Measurements from ENCODE around the gene GPC3. TPM values are rescaled to one million over a fixed set of nuclear protein-coding genes. Genes with fewer than 3 reads are reported as not detected.

Gene GPC3
- total RNA-seq, 1 donor from 2014 or later = 1,039 TPM

DNA sequence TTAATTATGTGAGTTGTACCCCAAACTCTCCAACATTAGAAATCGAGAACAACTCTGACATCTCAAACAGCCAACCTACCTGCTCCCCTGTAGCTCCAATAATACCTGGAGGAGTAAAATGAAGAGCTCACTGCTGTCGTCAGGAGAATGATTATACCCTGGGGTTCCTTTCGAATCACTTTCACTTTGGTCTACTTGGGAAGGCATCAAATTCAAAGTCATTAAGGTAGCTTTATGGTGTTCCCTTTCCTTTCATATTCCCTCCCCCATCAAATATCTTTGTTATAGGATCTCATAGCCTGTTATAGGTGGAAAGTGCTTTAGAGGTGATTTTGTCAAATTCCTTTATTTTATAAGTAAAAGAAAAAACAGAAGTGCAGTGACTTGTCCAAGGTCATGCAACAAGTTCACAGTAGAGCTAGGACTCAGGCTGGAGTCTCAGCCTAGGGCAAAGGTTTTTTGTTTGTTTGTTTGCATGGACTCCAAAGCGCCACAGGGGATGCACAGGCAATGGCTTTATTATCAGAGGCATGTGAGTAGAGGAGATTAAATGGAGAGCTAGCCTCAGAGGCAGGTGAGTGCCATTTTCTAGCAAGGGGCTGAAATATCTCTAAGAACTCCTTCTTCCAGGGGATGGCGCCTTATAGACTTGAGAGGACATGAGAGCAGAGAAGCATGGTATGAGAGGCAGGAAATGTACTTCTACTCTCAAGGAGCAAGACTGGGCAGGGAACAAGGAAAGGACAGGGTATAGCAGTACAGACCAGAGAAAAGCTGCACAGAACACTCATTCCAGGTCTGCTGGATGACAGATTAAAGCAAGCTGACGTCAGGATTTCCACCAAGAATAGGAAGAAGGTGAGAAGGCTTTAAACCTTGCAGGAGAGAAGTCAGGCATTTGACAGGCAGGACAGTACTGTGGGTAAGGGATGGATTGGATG is 308.0 kb downstream of the GPC3 start:
- H3K9me3 Mint-ChIP-seq = peaks cover 2% of the 10 kb centered on the region
- no peak overlapping the region for H3K9ac ChIP-seq
- H3K4me1 ChIP-seq = no peaks in the 10 kb centered on the region
- peaks cover 7% of the 10 kb centered on the region for H3K4me1 Mint-ChIP-seq
- no peak for DNase-seq (ENCODE audit: low spot score)
- peak overlapping the region; percentile 5 for H3K27ac Mint-ChIP-seq
- no peaks in the 10 kb centered on the region for H3K9me3 ChIP-seq (ENCODE audit: low read depth)
- no peak overlapping the region for H3K27ac ChIP-seq
- H3F3A ChIP-seq (ENCODE audit: low read depth) = no peaks in the 10 kb centered on the region
- no peaks in the 10 kb centered on the region for H3K36me3 ChIP-seq
- no peak for TF ChIP-seq EZH2phosphoT487 (IDR thresholded peaks at IDR 0.05)
- no peak for TF ChIP-seq EZH2 (IDR thresholded peaks at IDR 0.05)
- TF ChIP-seq, protein P1, sequence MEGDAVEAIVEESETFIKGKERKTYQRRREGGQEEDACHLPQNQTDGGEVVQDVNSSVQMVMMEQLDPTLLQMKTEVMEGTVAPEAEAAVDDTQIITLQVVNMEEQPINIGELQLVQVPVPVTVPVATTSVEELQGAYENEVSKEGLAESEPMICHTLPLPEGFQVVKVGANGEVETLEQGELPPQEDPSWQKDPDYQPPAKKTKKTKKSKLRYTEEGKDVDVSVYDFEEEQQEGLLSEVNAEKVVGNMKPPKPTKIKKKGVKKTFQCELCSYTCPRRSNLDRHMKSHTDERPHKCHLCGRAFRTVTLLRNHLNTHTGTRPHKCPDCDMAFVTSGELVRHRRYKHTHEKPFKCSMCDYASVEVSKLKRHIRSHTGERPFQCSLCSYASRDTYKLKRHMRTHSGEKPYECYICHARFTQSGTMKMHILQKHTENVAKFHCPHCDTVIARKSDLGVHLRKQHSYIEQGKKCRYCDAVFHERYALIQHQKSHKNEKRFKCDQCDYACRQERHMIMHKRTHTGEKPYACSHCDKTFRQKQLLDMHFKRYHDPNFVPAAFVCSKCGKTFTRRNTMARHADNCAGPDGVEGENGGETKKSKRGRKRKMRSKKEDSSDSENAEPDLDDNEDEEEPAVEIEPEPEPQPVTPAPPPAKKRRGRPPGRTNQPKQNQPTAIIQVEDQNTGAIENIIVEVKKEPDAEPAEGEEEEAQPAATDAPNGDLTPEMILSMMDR (IDR thresholded peaks at IDR 0.05) = no peak
- peaks cover 3% of the 10 kb centered on the region for H4K20me1 ChIP-seq (ENCODE audit: low read depth)
- H3K36me3 Mint-ChIP-seq = no peaks in the 10 kb centered on the region
- H2AFZ ChIP-seq (replicated peaks) = no peak overlapping the region
- no peak overlapping the region for H3K4me2 ChIP-seq
- H3K4me3 Mint-ChIP-seq = no peak overlapping the region
- no peaks in the 10 kb centered on the region for H3K27me3 Mint-ChIP-seq (ENCODE audit: insufficient read depth, low read depth)
- H3K4me3 ChIP-seq = no peak overlapping the region
- H3K79me2 ChIP-seq (ENCODE audit: low read depth) = no peaks in the 10 kb centered on the region
- no peaks in the 10 kb centered on the region for H3K27me3 ChIP-seq

GRCh38 chrX:133676344-133677122 is 308.9 kb downstream of the GPC3 start:
- Histone ChIP-seq H3K36me3 (no peaks in the 10 kb centered on the region), H3K4me3 (no peak overlapping the region), H3K79me2 (ENCODE audit: low read depth) (no peaks in the 10 kb centered on the region), H3K9me3 (ENCODE audit: low read depth) (no peaks in the 10 kb centered on the region), H3F3A (ENCODE audit: low read depth) (no peaks in the 10 kb centered on the region), H3K4me1 (no peaks in the 10 kb centered on the region), H4K20me1 (ENCODE audit: low read depth) (peaks cover 3% of the 10 kb centered on the region), H3K27me3 (no peaks in the 10 kb centered on the region), H3K9ac (no peak overlapping the region), H3K27ac (no peak overlapping the region), H2AFZ (replicated peaks) (no peak overlapping the region), H3K4me2 (no peak overlapping the region)
- Mint-ChIP-seq H3K4me1 (peaks cover 11% of the 10 kb centered on the region), H3K9me3 (peaks cover 2% of the 10 kb centered on the region), H3K27me3 (ENCODE audit: insufficient read depth, low read depth) (no peaks in the 10 kb centered on the region), H3K36me3 (no peaks in the 10 kb centered on the region), H3K4me3 (no peak overlapping the region), H3K27ac (no peak overlapping the region)
- no peak for DNase-seq (ENCODE audit: low spot score)
- TF ChIP-seq EZH2phosphoT487 (IDR thresholded peaks at IDR 0.05) (no peak), EZH2 (IDR thresholded peaks at IDR 0.05) (no peak)
- TF ChIP-seq, protein P1 (IDR thresholded peaks at IDR 0.05) = no peak

GRCh38 chrX:133674726-133675470 is 310.5 kb downstream of the GPC3 start:
- Histone ChIP-seq H3K4me2 (no peak overlapping the region), H3K4me1 (peaks cover 4% of the 10 kb centered on the region)
- no peak overlapping the region for H3K4me3 Mint-ChIP-seq

More at GRCh38 chrX:133674726-133675470, 310.5 kb downstream of the GPC3 start:
- Histone ChIP-seq H3K36me3 (no peaks in the 10 kb centered on the region), H3K9me3 (ENCODE audit: low read depth) (no peaks in the 10 kb centered on the region), H3K27ac (no peak overlapping the region), H3K4me3 (no peak overlapping the region), H3K27me3 (no peaks in the 10 kb centered on the region), H3K9ac (no peak overlapping the region), H2AFZ (replicated peaks) (no peak overlapping the region), H4K20me1 (ENCODE audit: low read depth) (peaks cover 14% of the 10 kb centered on the region), H3F3A (ENCODE audit: low read depth) (no peaks in the 10 kb centered on the region), H3K79me2 (ENCODE audit: low read depth) (no peaks in the 10 kb centered on the region)
- TF ChIP-seq EZH2 (IDR thresholded peaks at IDR 0.05) (no peak), EZH2phosphoT487 (IDR thresholded peaks at IDR 0.05) (no peak)
- TF ChIP-seq, protein P1 (IDR thresholded peaks at IDR 0.05) = no peak
- Mint-ChIP-seq H3K4me1 (peaks cover 18% of the 10 kb centered on the region), H3K9me3 (peaks cover 2% of the 10 kb centered on the region), H3K36me3 (no peaks in the 10 kb centered on the region), H3K27me3 (ENCODE audit: insufficient read depth, low read depth) (no peaks in the 10 kb centered on the region), H3K27ac (no peak overlapping the region)
- no peak for DNase-seq (ENCODE audit: low spot score)
